B cell (primary cell): ENCODE measurements around the gene PAK3. TPM values are rescaled to one million over a fixed set of nuclear protein-coding genes. Genes with fewer than 3 reads are reported as not detected.

Experiments used
- ATAC-seq: fragments of 200-7000 bp; cut with Tn5 transposase; one replicate; pipeline ENCODE4 v1.10.0; 2021; ENCODE audit warnings: low read depth, mild to moderate bottlenecking, moderate number of reproducible peaks, moderate library complexity
- CTCF ChIA-PET: fragments of 350-600 bp; sonication (Branson Sonifier 250); formaldehyde crosslinking; loops from one replicate; lab custom pipeline; 2021; ENCODE audit warnings: antibody characterized with exemption, inconsistent platforms; lab: Charles Lee
- POLR2A ChIA-PET: fragments of 350-600 bp; sonication (Branson Sonifier 250); formaldehyde crosslinking; loops from one replicate; lab custom pipeline; 2021; ENCODE audit warnings: antibody characterized with exemption; lab: Charles Lee
- DNase-seq: peaks from one replicate; pipeline ENCODE4 v3.0.0; 2013
- H2AFZ ChIP-seq: 2 replicates; pipeline ENCODE4 v1.6.1; 2012; ENCODE audit warnings: mild to moderate bottlenecking, low read depth, low read length; ENCODE audit not compliant: insufficient read depth, poor library complexity, severe bottlenecking
- H3K27ac ChIP-seq, 2 donors: 1 replicate in 1 of 2; 2 replicates in 1 of 2; pipeline ENCODE4 v1.5.1; 2012 to 2013; ENCODE audit warnings: low read length in 2 of 2, mild to moderate bottlenecking in 2 of 2, moderate library complexity in 1 of 2
- H3K27me3 ChIP-seq, 4 experiments: fragments of 200-600 bp in 1 of 4; sonication (generic) in 1 of 4; replicated peaks in 1 of 4; 1 replicate in 2 of 4; 2 replicates in 2 of 4; pipeline versions ENCODE4 v1.6.1 to v1.7.0; 2013 to 2016; ENCODE audit warnings: low read length in 3 of 4, mild to moderate bottlenecking in 2 of 4, mixed read lengths in 1 of 4, moderate library complexity in 1 of 4; ENCODE audit not compliant: insufficient read depth in 4 of 4, control insufficient read depth in 3 of 4; ENCODE audit errors: control extremely low read depth in 1 of 4
- H3K36me3 ChIP-seq, 2 experiments: replicated peaks in 1 of 2; 1 replicate in 1 of 2; 2 replicates in 1 of 2; pipeline versions ENCODE4 v1.6.1 to v1.7.1; 2013; ENCODE audit warnings: low read length in 1 of 2; ENCODE audit not compliant: insufficient read depth in 2 of 2, control insufficient read depth in 1 of 2; ENCODE audit errors: control extremely low read depth in 1 of 2, extremely low read depth in 1 of 2
- H3K4me1 ChIP-seq, 2 donors: fragments of 200-600 bp in 1 of 2; sonication (generic) in 1 of 2; 1 replicate in 1 of 2; 2 replicates in 1 of 2; pipeline versions ENCODE4 v1.5.1 to v1.6.1; 2013 to 2017; ENCODE audit warnings: low read length in 2 of 2; ENCODE audit not compliant: control insufficient read depth in 2 of 2, insufficient read depth in 2 of 2
- H3K4me2 ChIP-seq: replicated peaks from 2 replicates; pipeline ENCODE3; 2012; ENCODE audit warnings: mild to moderate bottlenecking, low read depth, low read length; ENCODE audit not compliant: poor library complexity, severe bottlenecking
- H3K4me3 ChIP-seq, 5 experiments: fragments of 200-600 bp in 1 of 5; sonication (generic) in 1 of 5; 1 replicate in 3 of 5; 2 replicates in 2 of 5; pipeline versions ENCODE4 v1.5.1 to v1.7.0; 2011 to 2016; ENCODE audit warnings: low read length in 4 of 5, mild to moderate bottlenecking in 4 of 5, low read depth in 2 of 5, control low read depth in 1 of 5, moderate library complexity in 1 of 5; ENCODE audit not compliant: insufficient read depth in 1 of 5; ENCODE audit errors: control extremely low read depth in 1 of 5, extremely low read depth in 1 of 5
- H3K79me2 ChIP-seq: fragments of 200-600 bp; sonication (generic); one replicate; pipeline ENCODE4 v1.6.0; 2016; ENCODE audit warnings: low read length; ENCODE audit not compliant: control insufficient read depth, insufficient read depth
- H3K9ac ChIP-seq: fragments of 200-600 bp; sonication (generic); 2 replicates; pipeline ENCODE4 v1.6.1; 2017; ENCODE audit warnings: mild to moderate bottlenecking, low read length, moderate library complexity
- H3K9me3 ChIP-seq, 3 donors: one replicate each; pipeline versions ENCODE4 v1.6.1 to v1.7.1; 2013; ENCODE audit warnings: low read length in 2 of 3; ENCODE audit not compliant: control insufficient read depth in 2 of 3, insufficient read depth in 1 of 3; ENCODE audit errors: control extremely low read depth in 1 of 3
- H4K20me1 ChIP-seq: 2 replicates; pipeline ENCODE4 v1.6.0; 2012; ENCODE audit warnings: mild to moderate bottlenecking, low read length; ENCODE audit not compliant: insufficient read depth, control insufficient read depth, poor library complexity, severe bottlenecking
- H3K27ac Mint-ChIP-seq: one replicate; pipeline ENCODE4 v1.8.0; 2021; ENCODE audit warnings: mixed read lengths
- H3K27me3 Mint-ChIP-seq: one replicate; pipeline ENCODE4 v1.8.0; 2021; ENCODE audit warnings: mixed read lengths
- H3K4me1 Mint-ChIP-seq: one replicate; pipeline ENCODE4 v1.8.0; 2021; ENCODE audit warnings: mixed read lengths
- H3K4me3 Mint-ChIP-seq: one replicate; pipeline ENCODE4 v1.8.0; 2021; ENCODE audit warnings: mixed read lengths
- H3K9me3 Mint-ChIP-seq: one replicate; pipeline ENCODE4 v1.8.0; 2022; ENCODE audit warnings: mixed read lengths; ENCODE audit not compliant: insufficient read depth
- CTCF ChIP-seq: fragments of 200-600 bp; IDR thresholded peaks from one replicate; pipeline ENCODE4 v1.8.0; 2022; ENCODE audit warnings: antibody characterized with exemption, mild to moderate bottlenecking
- EZH2 ChIP-seq: IDR thresholded peaks from 2 replicates; pipeline ENCODE4 v1.6.1; 2012; ENCODE audit warnings: borderline replicate concordance, low read depth, mild to moderate bottlenecking, moderate library complexity, low read length; ENCODE audit not compliant: insufficient read depth, poor library complexity, severe bottlenecking
- WGBS: methylation state at CpG from one replicate; pipeline ENCODE4 v1.1.5; 2013; ENCODE audit warnings: missing lambda C conversion rate; ENCODE audit not compliant: insufficient coverage; 5-methylcytosine and 5-hydroxymethylcytosine counted together
- intact Hi-C: fragments of 100-400 bp; cut with micrococcal nuclease; formaldehyde crosslinking; loops from one replicate; pipeline ENCODE4 v1.10.0; 2022
- polyA plus RNA-seq: library from polyadenylated mRNA; depleted of rRNA; stranded (reverse); fragments of >200 nt; gene quantifications from 2 replicates; pipeline ENCODE4 v1.2.3, GENCODE V29; 2012
- total RNA-seq, 2 donors: library from RNA; stranded (reverse); fragments of 120-200 nt in 1 of 2; gene quantifications; 1 replicate in 1 of 2; 2 replicates in 1 of 2; pipeline versions ENCODE4 v1.2.3 to v1.2.4, GENCODE V29; 2013 to 2022

The PAK3 gene
- total and polyA plus RNA-seq, 2 donors (not counting 1 experiment from before 2014, with no cell fraction given), result 0.17 TPM; not detected in 1

GRCh38 chrX:111159232-111159631, 63.2 kb downstream of the PAK3 start:
- H3K4me3 ChIP-seq, result no peak overlapping the region
- no peak overlapping the region for H3K27ac Mint-ChIP-seq
- DNase-seq, result no peak
- no peaks in the 10 kb centered on the region for H3K36me3 ChIP-seq
- no CpG with 5 or more reads among the region's 3 CpGs for WGBS
- POLR2A ChIA-PET, result no interaction called here
- no peak for TF ChIP-seq CTCF
- no peak for TF ChIP-seq EZH2
- ATAC-seq, result no peak
- H3K9me3 Mint-ChIP-seq, result no peaks in the 10 kb centered on the region
- H4K20me1 ChIP-seq, result no peaks in the 10 kb centered on the region
- H3K9ac ChIP-seq, result no peak overlapping the region
- no peaks in the 10 kb centered on the region for H3K27me3 ChIP-seq
- no peak overlapping the region for H2AFZ ChIP-seq
- no peak overlapping the region for H3K27ac ChIP-seq
- H3K79me2 ChIP-seq, result no peaks in the 10 kb centered on the region
- intact Hi-C loops, result no loop called here
- no peak overlapping the region for H3K4me3 Mint-ChIP-seq
- H3K4me2 ChIP-seq, result no peak overlapping the region
- H3K4me1 Mint-ChIP-seq, result no peaks in the 10 kb centered on the region
- H3K27me3 Mint-ChIP-seq, result no peaks in the 10 kb centered on the region
- CTCF ChIA-PET, result no interaction called here
- H3K4me1 ChIP-seq, result no peaks in the 10 kb centered on the region
- no peaks in the 10 kb centered on the region for H3K9me3 ChIP-seq

GRCh38 chrX:111164728-111165127, 68.7 kb downstream of the PAK3 start:
- Histone ChIP-seq H3K27me3 (no peaks in the 10 kb centered on the region), H3K4me1 (no peaks in the 10 kb centered on the region), H2AFZ (no peak overlapping the region), H4K20me1 (no peaks in the 10 kb centered on the region), H3K79me2 (no peaks in the 10 kb centered on the region), H3K9me3 (no peaks in the 10 kb centered on the region), H3K4me3 (no peak overlapping the region), H3K27ac (no peak overlapping the region), H3K4me2 (no peak overlapping the region), H3K36me3 (no peaks in the 10 kb centered on the region), H3K9ac (no peak overlapping the region)
- no peak for TF ChIP-seq CTCF
- no peak for TF ChIP-seq EZH2
- intact Hi-C loops, result no loop called here
- CTCF ChIA-PET, result no interaction called here
- Mint-ChIP-seq H3K9me3 (no peaks in the 10 kb centered on the region), H3K27ac (no peak overlapping the region), H3K27me3 (no peaks in the 10 kb centered on the region), H3K4me1 (no peaks in the 10 kb centered on the region), H3K4me3 (no peak overlapping the region)
- WGBS, result no CpG with 5 or more reads among the region's 3 CpGs
- POLR2A ChIA-PET, result no interaction called here
- DNase-seq, result no peak
- no peak for ATAC-seq
